HCT116 (cell line): ENCODE data around the gene AGBL1.

Source experiments
- CTCF ChIP-seq, 3 experiments: fragments of 200-600 bp in 1 of 3; sonication (generic) in 1 of 3; IDR thresholded peaks in 2 of 3; conservative IDR thresholded peaks in 1 of 3; 2 replicates each; pipeline ENCODE4 v1.5.1; 2012 to 2017; ENCODE audit warnings: low read depth in 2 of 3, low read length in 2 of 3, antibody characterized with exemption in 1 of 3, borderline replicate concordance in 1 of 3, control low read depth in 1 of 3, mild to moderate bottlenecking in 1 of 3, mixed read lengths in 1 of 3, mixed run types in 1 of 3, moderate library complexity in 1 of 3; ENCODE audit not compliant: insufficient read depth in 1 of 3
- ZNF274 ChIP-seq: fragments of 200-500 bp; sonication (Bioruptor generic); IDR thresholded peaks from 2 replicates; pipeline ENCODE4 v1.6.1; 2014; ENCODE audit warnings: mild to moderate bottlenecking, low read depth, low read length, inconsistent platforms

- TF ChIP-seq CTCF (IDR thresholded peaks at IDR 0.05 in 2 of 3, conservative IDR thresholded peaks at IDR 0.05 in 1 of 3; ENCODE audit: borderline replicate concordance in 1 of 3, insufficient read depth in 1 of 3, low read depth in 2 of 3, low read length in 2 of 3), result no peak
- no peak for TF ChIP-seq ZNF274
These were observed 8.1 kb downstream of the AGBL1 start for GRCh38 chr15:86087808-86088207.
